Measurements from ENCODE around the gene TCFL5.
"Not testable (repeated sequence)": the region's sequence is repeated elsewhere in the genome, so short reads cannot be mapped to it uniquely, and the experiment has no call there.

Gene TCFL5

GRCh38 chr20:62875419-62876361 is 14.1 kb upstream of the TCFL5 start:
- DNase-seq = no peak
- Histone ChIP-seq H3K4me3 (ENCODE audit: low read depth in 1 of 2, low read length in 2 of 2) (no peak overlapping the region), H3K27ac (ENCODE audit: low read length) (peak overlapping the region; percentile 49; the same call in 1 of the 2 replicates), H3K9ac (ENCODE audit: low read depth, low read length) (no peak overlapping the region), H3K36me3 (ENCODE audit: insufficient read depth, low read length) (peaks cover 17% of the 10 kb centered on the region), H3K27me3 (ENCODE audit: insufficient read depth, low read length, poor library complexity) (no peaks in the 10 kb centered on the region), H2AFZ (ENCODE audit: low read depth, low read length) (no peak overlapping the region), H4K20me1 (ENCODE audit: insufficient read depth, low read length) (peaks cover 23% of the 10 kb centered on the region), H3K9me3 (ENCODE audit: insufficient read depth, low read length, severe bottlenecking) (no peaks in the 10 kb centered on the region), H3K4me1 (ENCODE audit: insufficient read depth, low read length) (peaks cover 19% of the 10 kb centered on the region), H3K4me2 (ENCODE audit: insufficient read depth, low read length) (no peak overlapping the region), H3K79me2 (ENCODE audit: insufficient read depth, low read length) (no peaks in the 10 kb centered on the region)
- TF ChIP-seq, protein P1, sequence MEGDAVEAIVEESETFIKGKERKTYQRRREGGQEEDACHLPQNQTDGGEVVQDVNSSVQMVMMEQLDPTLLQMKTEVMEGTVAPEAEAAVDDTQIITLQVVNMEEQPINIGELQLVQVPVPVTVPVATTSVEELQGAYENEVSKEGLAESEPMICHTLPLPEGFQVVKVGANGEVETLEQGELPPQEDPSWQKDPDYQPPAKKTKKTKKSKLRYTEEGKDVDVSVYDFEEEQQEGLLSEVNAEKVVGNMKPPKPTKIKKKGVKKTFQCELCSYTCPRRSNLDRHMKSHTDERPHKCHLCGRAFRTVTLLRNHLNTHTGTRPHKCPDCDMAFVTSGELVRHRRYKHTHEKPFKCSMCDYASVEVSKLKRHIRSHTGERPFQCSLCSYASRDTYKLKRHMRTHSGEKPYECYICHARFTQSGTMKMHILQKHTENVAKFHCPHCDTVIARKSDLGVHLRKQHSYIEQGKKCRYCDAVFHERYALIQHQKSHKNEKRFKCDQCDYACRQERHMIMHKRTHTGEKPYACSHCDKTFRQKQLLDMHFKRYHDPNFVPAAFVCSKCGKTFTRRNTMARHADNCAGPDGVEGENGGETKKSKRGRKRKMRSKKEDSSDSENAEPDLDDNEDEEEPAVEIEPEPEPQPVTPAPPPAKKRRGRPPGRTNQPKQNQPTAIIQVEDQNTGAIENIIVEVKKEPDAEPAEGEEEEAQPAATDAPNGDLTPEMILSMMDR (IDR thresholded peaks at IDR 0.05; ENCODE audit: borderline replicate concordance, extremely low read depth, low read length, poor library complexity, severe bottlenecking) = no peak
- no peak for TF ChIP-seq EZH2 (IDR thresholded peaks at IDR 0.05; ENCODE audit: borderline replicate concordance, low read depth, low read length, severe bottlenecking)
- ATAC-seq (ENCODE audit: insufficient read depth, low read depth) = peak; percentile 22; the same call in 1 of the 3 replicates

DNA sequence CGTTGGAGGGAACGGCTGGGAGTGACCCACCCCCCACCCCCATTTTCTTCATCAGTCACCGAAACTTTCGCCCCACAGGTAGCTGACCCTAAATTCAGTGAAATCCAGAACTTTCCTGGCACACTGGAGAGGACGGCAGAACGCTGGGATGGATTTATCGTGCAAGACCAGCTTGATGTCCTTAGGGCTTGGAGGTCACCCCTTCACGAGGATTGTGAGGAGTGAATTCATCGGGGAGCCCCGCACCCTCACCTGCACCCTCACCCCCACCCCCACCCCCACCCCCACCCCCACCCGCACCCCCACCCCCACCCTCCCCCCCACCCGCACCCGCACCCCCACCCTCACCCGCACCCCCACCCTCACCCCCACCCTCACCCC is 13.3 kb upstream of the TCFL5 start:
- ATAC-seq (ENCODE audit: insufficient read depth, low read depth) (no peak), DNase-seq (no peak)
- Histone ChIP-seq H4K20me1 (ENCODE audit: insufficient read depth, low read length) (peaks cover 17% of the 10 kb centered on the region), H3K9me3 (ENCODE audit: insufficient read depth, low read length, severe bottlenecking) (no peaks in the 10 kb centered on the region), H3K27ac (ENCODE audit: low read length) (peak overlapping the region; percentile 69), H3K4me3 (ENCODE audit: low read depth in 1 of 2, low read length in 2 of 2) (no peak overlapping the region), H3K9ac (ENCODE audit: low read depth, low read length) (peak overlapping the region; percentile 35; the same call in 1 of the 2 replicates), H3K36me3 (ENCODE audit: insufficient read depth, low read length) (peaks cover 9% of the 10 kb centered on the region), H3K27me3 (ENCODE audit: insufficient read depth, low read length, poor library complexity) (no peaks in the 10 kb centered on the region), H3K4me2 (ENCODE audit: insufficient read depth, low read length) (no peak overlapping the region; the same call in 1 of the 2 replicates), H2AFZ (ENCODE audit: low read depth, low read length) (no peak overlapping the region), H3K79me2 (ENCODE audit: insufficient read depth, low read length) (no peaks in the 10 kb centered on the region), H3K4me1 (ENCODE audit: insufficient read depth, low read length) (peaks cover 19% of the 10 kb centered on the region)
- TF ChIP-seq EZH2 (IDR thresholded peaks at IDR 0.05; ENCODE audit: borderline replicate concordance, low read depth, low read length, severe bottlenecking) = no peak
- TF ChIP-seq, protein P1 (IDR thresholded peaks at IDR 0.05; ENCODE audit: borderline replicate concordance, extremely low read depth, low read length, poor library complexity, severe bottlenecking) = no peak

- Histone ChIP-seq H3K27ac (ENCODE audit: low read length) (peak overlapping the region; percentile 17; the same call in 1 of the 2 replicates), H3K9ac (ENCODE audit: low read depth, low read length) (peak overlapping the region; percentile 30), H3K4me1 (ENCODE audit: insufficient read depth, low read length) (peaks cover 19% of the 10 kb centered on the region), H3K4me2 (ENCODE audit: insufficient read depth, low read length) (peak overlapping the region; percentile 39), H4K20me1 (ENCODE audit: insufficient read depth, low read length) (peaks cover 13% of the 10 kb centered on the region), H2AFZ (ENCODE audit: low read depth, low read length) (peak overlapping the region; percentile 43; the same call in 1 of the 2 replicates)
- not testable (repeated sequence) for DNase-seq; H3K27me3 ChIP-seq (ENCODE audit: insufficient read depth, low read length, poor library complexity); H3K4me3 ChIP-seq (ENCODE audit: low read depth in 1 of 2, low read length in 2 of 2); H3K9me3 ChIP-seq (ENCODE audit: insufficient read depth, low read length, severe bottlenecking); ATAC-seq (ENCODE audit: insufficient read depth, low read depth); H3K79me2 ChIP-seq (ENCODE audit: insufficient read depth, low read length); H3K36me3 ChIP-seq (ENCODE audit: insufficient read depth, low read length)
- TF ChIP-seq, protein P1 (IDR thresholded peaks at IDR 0.05; ENCODE audit: borderline replicate concordance, extremely low read depth, low read length, poor library complexity, severe bottlenecking) = peak; percentile 47
Observed at GRCh38 chr20:62873681-62874031, 12.0 kb upstream of the TCFL5 start.

Measured in DND-41 (cell line).